GM18861 (cell line): ENCODE results near the gene MRPS30.
"Not testable (repeated sequence)": the region's sequence is repeated elsewhere in the genome, so short reads cannot be mapped to it uniquely, and the experiment has no call there.

Source experiments
- ATAC-seq: cut with Tn5 transposase; IDR thresholded peaks from one replicate; pipeline ENCODE4 v1.9.1; 2021; ENCODE audit not compliant: unreplicated experiment

The MRPS30 gene

GRCh38 chr5:44808435-44809214 lies at the start of gene MRPS30:
Gene MRPS30, plus strand, starts transcription at chr5:44808947. Its CDS starts 16 bp downstream, at chr5:44808963.
- ATAC-seq = peak; percentile 97

GRCh38 chr5:44769200-44769876 lies 39.4 kb upstream of the MRPS30 start:
- no peak for ATAC-seq

- no peak for ATAC-seq
These were observed 38.9 kb upstream of the MRPS30 start for GRCh38 chr5:44769877-44770209.

GRCh38 chr5:44770780-44771717 lies 37.7 kb upstream of the MRPS30 start:
- ATAC-seq = no peak

GRCh38 chr5:44772397-44772796 lies 36.4 kb upstream of the MRPS30 start:
- ATAC-seq = not testable (repeated sequence)

GRCh38 chr5:44774279-44774880 lies 34.4 kb upstream of the MRPS30 start:
- peak; percentile 76 for ATAC-seq

GRCh38 chr5:44779167-44779566 lies 29.6 kb upstream of the MRPS30 start:
- no peak for ATAC-seq

GRCh38 chr5:44783634-44784315 lies 25.0 kb upstream of the MRPS30 start:
- no peak for ATAC-seq

- ATAC-seq = no peak
These were observed 21.0 kb upstream of the MRPS30 start for GRCh38 chr5:44787731-44788130.

- not testable (repeated sequence) for ATAC-seq
These were observed 19.3 kb upstream of the MRPS30 start for GRCh38 chr5:44789372-44789995.

- not testable (repeated sequence) for ATAC-seq
These were observed 16.6 kb upstream of the MRPS30 start for GRCh38 chr5:44792031-44792673.

- no peak for ATAC-seq
These were observed 14.4 kb upstream of the MRPS30 start for GRCh38 chr5:44794371-44794770.

- no peak for ATAC-seq
These were observed 13.3 kb upstream of the MRPS30 start for GRCh38 chr5:44795496-44795895.

- ATAC-seq = no peak
These were observed 10.9 kb upstream of the MRPS30 start for GRCh38 chr5:44797841-44798240.

GRCh38 chr5:44801992-44802391 lies 6.8 kb upstream of the MRPS30 start:
- no peak for ATAC-seq

GRCh38 chr5:44806608-44807007 lies 2.1 kb upstream of the MRPS30 start:
- no peak for ATAC-seq

- no peak for ATAC-seq
These were observed 1.5 kb upstream of the MRPS30 start for GRCh38 chr5:44807269-44807668.

GRCh38 chr5:44809215-44809955 lies 638 bp downstream of the MRPS30 start:
- peak; percentile 28 for ATAC-seq

GRCh38 chr5:44809956-44810420 lies 1.2 kb downstream of the MRPS30 start:
- ATAC-seq = no peak
